Upper lobe of left lung (tissue), 4 donors: ENCODE data around the gene TCEANC2.

Source experiments
- CTCF ChIP-seq, 6 experiments: fragments of 450-650 bp in 4 of 6; fragments of 200-600 bp in 2 of 6; sonication (generic) in 2 of 6; IDR thresholded peaks; one replicate each; pipeline ENCODE4 v1.5.1; 2016 to 2019; ENCODE audit warnings: antibody characterized with exemption in 6 of 6
- POLR2AphosphoS5 ChIP-seq, 2 donors: sonication (generic); formaldehyde crosslinking; IDR thresholded peaks; one replicate each; pipeline ENCODE4 v1.5.1; 2017; ENCODE audit warnings: antibody characterized with exemption in 2 of 2

- TF ChIP-seq CTCF (IDR thresholded peaks at IDR 0.05) (no peak), POLR2AphosphoS5 (IDR thresholded peaks at IDR 0.05) (no peak)
Observed at GRCh38 chr1:54122135-54122751, 68.8 kb downstream of the TCEANC2 start.
